ENCODE data around the gene TAS2R38. TPM values are rescaled to one million over a fixed set of nuclear protein-coding genes. Genes with fewer than 3 reads are reported as not detected.
"Not testable (repeated sequence)": the region's sequence is repeated elsewhere in the genome, so short reads cannot be mapped to it uniquely, and the experiment has no call there.

Gene TAS2R38
- total RNA-seq (2014; rRNA removed; shearing (Covaris generic); ENCODE audit: low replicate concordance): not detected in 2 replicates

DNA sequence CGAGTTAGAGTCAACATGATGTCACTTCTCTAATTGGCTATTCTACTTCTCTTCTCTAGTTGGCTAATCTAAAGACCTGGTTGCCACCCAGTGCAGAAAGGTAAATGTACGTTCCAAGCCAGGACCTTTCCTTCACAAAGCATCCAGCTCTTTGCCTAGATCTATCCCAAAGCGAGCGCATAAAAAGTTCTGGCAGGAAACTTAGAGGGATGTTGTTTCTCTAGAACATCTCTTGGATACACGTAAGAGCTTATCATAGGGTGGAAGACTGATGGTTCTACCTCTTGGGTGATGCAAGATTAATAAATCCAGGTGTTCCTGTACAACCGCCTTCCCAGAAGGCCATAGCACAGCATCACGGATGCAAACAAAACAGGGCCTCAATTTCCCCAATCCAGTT lies at the start of gene TAS2R38:
Gene TAS2R38 (minus strand): TSS at position 101 of the 400 bp plus-strand sequence. CDS start 84 bp downstream, at position 17.
- DNase-seq: no peak
- Histone ChIP-seq H3K27me3 (no peaks in the 10 kb centered on the region), H3K36me3 (no peaks in the 10 kb centered on the region), H3K9me3 (no peaks in the 10 kb centered on the region), H3K4me3 (no peak within 1 kb of the TSS)

DNA sequence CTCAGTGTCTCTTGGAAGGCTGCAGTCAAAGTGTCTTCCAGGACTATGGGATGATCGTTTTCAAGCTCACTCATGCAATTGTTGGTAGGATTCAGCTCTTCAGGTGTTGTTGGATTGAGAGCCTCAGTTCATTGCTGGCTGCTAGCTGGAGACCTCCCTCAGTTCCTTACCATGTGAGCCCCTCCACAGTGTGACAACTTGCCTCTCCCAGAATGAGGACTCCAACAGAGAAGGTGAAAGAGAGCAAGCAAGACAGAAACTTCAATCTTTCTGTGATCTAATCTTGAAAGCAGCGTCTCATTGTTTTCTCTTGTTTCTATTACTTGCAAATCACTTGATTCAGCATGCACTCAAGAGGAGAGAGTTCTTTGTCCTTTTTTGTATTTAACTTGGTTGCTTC lies 44.6 kb upstream of the TAS2R38 start:
- H3K36me3 ChIP-seq: no peaks in the 10 kb centered on the region
- no peak overlapping the region for H3K4me3 ChIP-seq
- no peaks in the 10 kb centered on the region for H3K9me3 ChIP-seq
- no peaks in the 10 kb centered on the region for H3K27me3 ChIP-seq
- DNase-seq: no peak

DNA sequence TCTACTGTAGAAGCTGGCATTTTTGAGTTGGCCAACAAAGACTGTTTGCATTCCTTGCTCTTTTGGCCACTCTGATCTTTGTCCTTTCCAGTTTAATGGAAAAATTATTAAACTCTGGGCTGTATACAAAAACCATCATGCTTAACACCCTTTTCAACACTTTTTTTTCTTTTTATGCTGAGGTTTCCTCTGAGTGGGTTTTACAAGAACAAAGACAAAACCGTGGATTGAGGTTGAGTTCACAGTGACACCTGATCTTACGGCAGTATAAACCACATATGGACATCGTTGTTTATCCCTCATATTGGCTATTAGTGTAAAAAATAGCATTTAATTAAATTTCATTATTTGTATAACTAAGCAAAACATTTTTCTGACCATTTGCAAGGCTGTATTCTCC lies 43.9 kb upstream of the TAS2R38 start:
- no peaks in the 10 kb centered on the region for H3K9me3 ChIP-seq
- no peak for DNase-seq
- no peaks in the 10 kb centered on the region for H3K36me3 ChIP-seq
- no peak overlapping the region for H3K4me3 ChIP-seq
- H3K27me3 ChIP-seq: no peaks in the 10 kb centered on the region

DNA sequence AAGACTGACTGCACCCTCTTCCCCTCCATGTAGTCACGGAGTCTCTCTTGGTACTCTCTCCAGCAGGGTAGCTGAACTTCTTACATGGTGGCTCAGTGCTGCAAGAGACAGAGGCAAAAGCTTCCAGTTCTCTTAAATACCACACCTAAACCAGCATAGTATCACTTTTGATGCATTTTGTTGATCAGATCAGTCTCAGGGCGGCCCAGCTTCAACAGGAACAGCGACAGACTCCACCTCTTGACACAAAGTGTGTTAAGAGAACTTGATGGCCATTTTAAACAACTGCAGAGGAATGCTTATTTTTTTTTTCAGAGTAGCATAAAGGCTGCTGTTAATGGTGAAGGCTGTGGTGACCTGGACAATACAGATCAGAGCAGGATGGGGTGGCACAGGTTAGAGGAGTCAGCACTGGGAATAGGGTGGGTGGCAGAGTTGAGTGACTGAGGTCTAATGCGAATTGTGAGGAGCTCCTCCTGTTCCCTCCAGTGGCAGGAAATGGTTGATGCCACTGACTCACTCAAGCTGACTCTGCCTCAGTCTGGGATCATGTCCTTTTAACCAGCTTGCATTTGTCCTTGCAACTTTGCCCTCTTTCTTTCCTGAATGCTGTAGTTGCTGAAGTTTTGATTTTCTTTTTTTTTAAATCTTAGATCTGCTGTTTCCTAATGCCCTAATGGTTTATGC lies 39.4 kb upstream of the TAS2R38 start:
- DNase-seq: peak; percentile 10
- H3K27me3 ChIP-seq: no peaks in the 10 kb centered on the region

DNA sequence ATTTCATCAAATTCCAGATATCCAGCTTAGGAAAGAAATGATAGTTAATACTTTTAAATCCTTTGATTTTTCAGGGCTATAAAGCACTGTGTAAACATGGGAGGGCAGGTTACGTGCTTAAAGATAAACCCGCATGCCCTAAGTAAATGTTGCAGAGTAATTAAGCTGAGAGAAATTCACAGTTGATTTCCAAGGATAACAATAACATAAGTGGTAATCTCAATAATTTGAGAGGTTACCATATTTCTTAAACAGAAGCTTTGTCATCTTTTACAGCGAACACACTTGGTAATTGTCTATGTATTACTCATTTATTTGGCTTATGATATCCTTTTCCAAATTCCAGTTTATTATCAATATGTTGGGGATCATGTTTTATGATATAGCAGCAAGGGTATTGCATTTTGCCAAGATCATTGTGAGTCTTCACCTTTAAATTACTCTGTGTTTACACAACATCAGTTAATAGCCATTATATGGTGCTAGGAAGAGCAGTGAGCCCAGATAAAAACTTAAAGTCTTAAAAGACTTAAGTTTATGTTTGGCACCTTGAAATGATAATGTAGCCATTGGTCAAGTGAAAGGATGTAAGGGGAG lies 37.5 kb upstream of the TAS2R38 start:
- H3K36me3 ChIP-seq: no peaks in the 10 kb centered on the region
- H3K4me3 ChIP-seq: no peak overlapping the region
- H3K27me3 ChIP-seq: no peaks in the 10 kb centered on the region
- no peaks in the 10 kb centered on the region for H3K9me3 ChIP-seq
- DNase-seq: no peak

More for the DNA sequence above, 39.4 kb upstream of the TAS2R38 start:
- H3K9me3 ChIP-seq: no peaks in the 10 kb centered on the region
- H3K36me3 ChIP-seq: no peaks in the 10 kb centered on the region
- no peak overlapping the region for H3K4me3 ChIP-seq

DNA sequence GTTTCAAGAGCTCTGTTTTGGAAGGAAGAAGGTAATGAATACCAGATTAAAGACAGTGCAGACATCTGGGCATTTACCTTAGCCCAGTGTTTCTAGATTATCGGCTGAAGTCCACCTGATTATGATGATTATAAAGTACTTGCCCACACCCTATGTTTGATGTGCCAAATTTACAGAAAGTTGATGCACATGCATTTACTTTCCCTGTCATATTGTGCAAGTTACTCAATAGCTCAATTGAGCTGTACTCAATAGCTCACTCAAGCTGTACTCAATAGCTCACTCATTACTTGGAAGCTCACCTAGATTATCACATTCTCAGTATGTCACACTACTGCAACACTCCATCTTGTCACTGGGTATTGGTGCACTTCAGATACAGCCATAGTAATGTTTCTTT lies 35.6 kb upstream of the TAS2R38 start:
- H3K27me3 ChIP-seq: no peaks in the 10 kb centered on the region
- H3K9me3 ChIP-seq: no peaks in the 10 kb centered on the region
- no peak for DNase-seq
- no peaks in the 10 kb centered on the region for H3K36me3 ChIP-seq
- H3K4me3 ChIP-seq: no peak overlapping the region

DNA sequence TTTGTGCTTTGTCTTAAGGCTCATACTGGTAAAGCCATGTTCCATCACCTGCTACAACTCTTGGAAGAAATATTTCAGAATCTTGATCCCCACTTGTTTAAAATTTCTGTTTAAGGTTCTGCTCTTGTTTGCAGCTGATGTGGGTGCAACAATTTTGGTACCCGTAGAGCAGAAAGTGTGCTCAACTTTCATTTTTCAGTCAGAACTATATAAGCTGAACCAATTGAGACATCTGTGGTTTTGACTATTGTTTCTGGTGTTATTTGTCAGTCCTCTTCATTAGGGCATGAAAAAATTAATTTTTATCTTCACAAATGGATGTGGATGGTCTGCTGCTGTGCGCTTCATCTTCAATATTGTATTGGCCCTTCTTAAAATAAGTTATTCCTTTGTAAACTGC lies 33.0 kb upstream of the TAS2R38 start:
- Histone ChIP-seq H3K4me3 (no peak overlapping the region), H3K27me3 (no peaks in the 10 kb centered on the region), H3K9me3 (no peaks in the 10 kb centered on the region), H3K36me3 (no peaks in the 10 kb centered on the region)
- DNase-seq: no peak

DNA sequence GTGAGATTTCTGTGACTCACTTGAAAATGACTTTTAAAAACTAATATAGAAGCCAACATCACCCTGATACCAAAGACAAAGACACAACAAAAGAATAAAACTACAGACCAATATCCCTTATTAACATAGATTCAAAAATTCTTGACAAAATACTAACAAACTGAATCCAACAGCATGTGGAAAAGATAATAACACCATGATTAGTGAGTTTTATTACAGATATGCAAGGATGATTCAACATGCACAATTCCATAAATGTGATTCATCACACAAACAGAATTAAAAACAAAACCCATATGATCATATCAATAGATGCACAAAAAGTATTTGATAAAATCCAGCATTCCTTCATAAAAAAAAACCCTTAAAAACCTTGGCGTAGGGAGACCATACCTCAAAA lies 28.6 kb upstream of the TAS2R38 start:
- H3K36me3 ChIP-seq: no peaks in the 10 kb centered on the region
- no peaks in the 10 kb centered on the region for H3K27me3 ChIP-seq
- no peak overlapping the region for H3K4me3 ChIP-seq
- no peaks in the 10 kb centered on the region for H3K9me3 ChIP-seq
- no peak for DNase-seq

DNA sequence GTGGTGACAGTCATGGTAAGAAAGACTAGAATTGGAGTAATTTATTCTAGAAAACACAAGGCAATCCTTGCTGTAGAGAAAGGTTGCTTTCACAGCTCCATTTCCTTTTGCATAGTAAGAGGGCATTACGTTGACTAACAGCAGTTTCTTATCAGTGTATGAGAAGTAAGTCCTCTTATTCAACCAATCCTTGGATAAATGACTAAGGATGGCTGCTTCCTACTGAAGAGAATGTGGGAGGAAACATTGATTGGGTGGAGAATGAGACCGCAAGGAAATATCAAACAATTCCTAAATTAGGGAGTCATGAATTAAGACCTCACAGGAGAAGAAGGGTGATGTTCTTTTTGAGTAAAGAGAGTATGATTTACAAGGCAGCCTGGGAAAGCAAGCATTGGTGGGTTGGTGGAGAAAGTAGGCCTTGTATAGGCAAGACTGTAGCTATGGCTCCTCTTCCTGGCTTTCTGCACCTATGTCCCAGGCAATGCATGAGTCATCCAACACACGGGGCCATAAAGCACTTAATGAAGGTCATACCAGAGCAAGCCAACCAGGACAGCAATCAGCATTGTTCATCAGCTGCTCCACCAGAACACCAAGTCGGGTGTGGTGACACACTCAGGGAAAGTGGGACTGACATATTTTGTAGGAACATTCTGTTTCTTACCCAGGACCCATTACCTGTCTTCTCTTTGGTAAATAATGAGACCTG lies 27.7 kb upstream of the TAS2R38 start:
- Histone ChIP-seq H3K27me3 (no peaks in the 10 kb centered on the region), H3K4me3 (no peak overlapping the region), H3K9me3 (no peaks in the 10 kb centered on the region), H3K36me3 (no peaks in the 10 kb centered on the region)
- DNase-seq: peak; percentile 3

DNA sequence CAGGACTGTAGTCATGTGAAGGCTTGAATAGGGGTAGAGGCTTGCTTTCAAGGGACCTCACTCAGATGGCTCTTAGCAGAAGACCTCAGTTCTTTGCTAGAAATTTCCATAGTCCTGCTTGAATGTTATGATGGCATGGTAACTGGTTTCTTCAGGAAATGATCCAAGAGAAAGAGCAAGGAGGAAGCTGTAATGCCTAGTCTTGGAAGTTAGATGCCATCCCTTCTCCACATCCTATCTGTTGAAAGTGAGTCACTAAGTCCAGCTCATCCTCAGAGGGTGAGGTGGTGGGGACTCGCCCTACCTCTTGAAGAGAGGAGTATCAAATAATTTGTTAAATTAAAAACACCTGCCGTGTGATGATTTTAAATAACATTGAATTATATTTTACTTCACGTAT lies 26.7 kb upstream of the TAS2R38 start:
- H3K9me3 ChIP-seq: no peaks in the 10 kb centered on the region
- no peak for DNase-seq
- no peak overlapping the region for H3K4me3 ChIP-seq
- no peaks in the 10 kb centered on the region for H3K27me3 ChIP-seq
- H3K36me3 ChIP-seq: no peaks in the 10 kb centered on the region

DNA sequence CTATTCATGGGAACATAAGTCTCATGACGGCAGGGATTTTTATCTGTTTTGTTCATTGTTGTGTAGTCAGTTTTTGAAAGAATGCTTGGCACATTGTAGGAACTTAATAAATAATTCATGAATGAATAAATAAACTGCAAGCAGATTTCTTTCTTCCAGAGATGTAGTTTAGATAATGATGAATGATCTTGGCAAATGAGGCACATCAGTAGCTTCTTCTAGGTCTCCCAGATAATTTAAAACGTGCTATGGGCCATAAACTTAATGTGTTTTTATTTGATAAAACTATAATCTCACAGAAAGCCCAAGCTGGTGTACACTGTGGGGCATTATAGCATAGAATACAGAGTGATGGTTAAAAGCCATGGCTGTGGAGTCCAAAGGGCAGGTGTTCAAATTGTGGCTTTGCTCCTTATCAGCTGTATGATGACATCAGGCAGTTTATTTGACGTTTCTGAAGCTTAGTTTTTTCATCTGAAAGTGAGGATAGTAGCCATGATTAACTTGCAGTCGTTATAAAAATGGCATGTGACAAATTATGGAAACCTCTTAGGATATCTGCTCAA lies 25.6 kb upstream of the TAS2R38 start:
- no peaks in the 10 kb centered on the region for H3K36me3 ChIP-seq
- no peaks in the 10 kb centered on the region for H3K9me3 ChIP-seq
- no peaks in the 10 kb centered on the region for H3K27me3 ChIP-seq
- H3K4me3 ChIP-seq: no peak overlapping the region
- DNase-seq: no peak

DNA sequence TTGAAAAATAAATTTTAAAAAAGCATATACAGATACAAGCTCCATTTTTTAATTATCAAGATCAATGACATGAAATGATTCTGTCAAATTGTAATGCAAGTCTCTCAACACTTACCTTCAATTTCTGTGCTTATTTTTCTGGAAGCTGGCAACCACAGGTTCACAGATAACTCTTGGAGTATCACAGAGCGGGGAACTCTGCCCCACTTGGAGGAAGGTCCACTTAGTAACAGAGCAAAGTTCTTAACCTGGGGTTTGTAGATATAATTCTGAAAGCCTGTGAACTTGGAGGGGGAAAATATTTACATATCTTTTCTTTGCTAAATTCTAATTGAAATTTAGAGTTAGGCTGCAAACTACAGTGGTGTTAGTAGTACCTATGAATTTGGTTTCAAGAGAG lies 19.8 kb upstream of the TAS2R38 start:
- Histone ChIP-seq H3K9me3 (no peaks in the 10 kb centered on the region), H3K27me3 (no peaks in the 10 kb centered on the region), H3K4me3 (no peak overlapping the region), H3K36me3 (no peaks in the 10 kb centered on the region)
- DNase-seq: no peak

DNA sequence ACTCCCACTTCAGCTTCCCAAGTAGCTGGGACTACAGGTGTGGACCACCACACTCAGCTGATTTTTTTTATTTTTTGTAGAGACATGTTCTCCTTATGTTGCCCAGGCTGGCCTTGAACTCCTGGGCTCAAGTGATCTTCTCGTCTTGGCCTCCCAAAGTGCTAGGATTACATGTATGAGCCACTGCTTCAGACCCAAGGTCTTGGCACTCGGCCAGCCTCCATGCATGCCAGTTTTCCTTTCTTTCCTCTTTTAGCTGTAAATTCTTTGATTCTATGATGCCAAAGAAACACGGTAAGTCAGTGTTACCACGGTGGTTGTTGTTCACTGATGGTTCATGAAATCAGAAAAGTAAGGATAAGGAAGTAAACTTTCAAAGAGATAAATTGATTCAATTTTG lies 19.1 kb upstream of the TAS2R38 start:
- no peaks in the 10 kb centered on the region for H3K27me3 ChIP-seq
- DNase-seq: no peak
- H3K36me3 ChIP-seq: no peaks in the 10 kb centered on the region
- H3K9me3 ChIP-seq: no peaks in the 10 kb centered on the region
- no peak overlapping the region for H3K4me3 ChIP-seq

DNA sequence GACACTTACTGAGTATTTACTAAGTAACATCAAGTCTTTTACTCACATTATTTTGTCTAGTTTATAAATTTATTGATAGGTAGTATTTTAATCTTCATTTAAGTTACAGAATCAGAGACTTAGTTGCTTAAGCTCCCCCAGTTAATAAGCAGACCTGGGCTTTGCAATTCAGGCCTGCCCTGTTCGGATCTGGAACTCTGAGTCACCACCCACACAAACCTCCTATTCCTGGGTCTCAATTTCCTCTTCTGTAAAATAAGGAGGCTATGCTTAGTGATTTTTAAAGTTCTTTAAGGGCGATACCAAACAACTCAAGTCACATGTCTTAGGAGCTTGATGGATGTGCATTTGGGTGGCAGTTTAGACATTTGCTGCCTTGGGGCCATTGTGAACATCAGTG lies 18.6 kb upstream of the TAS2R38 start:
- no peak overlapping the region for H3K4me3 ChIP-seq
- no peak for DNase-seq
- H3K36me3 ChIP-seq: no peaks in the 10 kb centered on the region
- no peaks in the 10 kb centered on the region for H3K27me3 ChIP-seq
- no peaks in the 10 kb centered on the region for H3K9me3 ChIP-seq

DNA sequence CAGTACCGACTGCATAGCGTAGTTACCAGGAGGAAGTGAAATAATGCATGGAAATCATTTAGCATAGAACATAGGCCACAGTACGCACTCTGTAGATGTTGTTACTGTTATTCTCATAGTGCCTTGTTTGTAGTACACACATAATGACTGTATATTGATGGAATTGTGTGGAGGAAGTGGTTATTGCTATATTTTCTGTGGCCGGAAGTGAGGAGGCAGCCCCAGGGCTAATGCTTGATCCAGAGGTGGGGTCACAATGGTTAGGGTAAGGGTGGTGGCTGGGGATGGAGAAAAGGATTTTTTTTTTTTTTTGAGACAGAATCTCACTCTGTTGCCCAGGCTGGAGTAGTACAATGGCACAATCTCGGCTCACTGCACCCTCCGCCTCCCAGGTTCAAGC lies 17.6 kb upstream of the TAS2R38 start:
- Histone ChIP-seq H3K4me3 (no peak overlapping the region), H3K27me3 (no peaks in the 10 kb centered on the region), H3K9me3 (no peaks in the 10 kb centered on the region), H3K36me3 (no peaks in the 10 kb centered on the region)
- no peak for DNase-seq

DNA sequence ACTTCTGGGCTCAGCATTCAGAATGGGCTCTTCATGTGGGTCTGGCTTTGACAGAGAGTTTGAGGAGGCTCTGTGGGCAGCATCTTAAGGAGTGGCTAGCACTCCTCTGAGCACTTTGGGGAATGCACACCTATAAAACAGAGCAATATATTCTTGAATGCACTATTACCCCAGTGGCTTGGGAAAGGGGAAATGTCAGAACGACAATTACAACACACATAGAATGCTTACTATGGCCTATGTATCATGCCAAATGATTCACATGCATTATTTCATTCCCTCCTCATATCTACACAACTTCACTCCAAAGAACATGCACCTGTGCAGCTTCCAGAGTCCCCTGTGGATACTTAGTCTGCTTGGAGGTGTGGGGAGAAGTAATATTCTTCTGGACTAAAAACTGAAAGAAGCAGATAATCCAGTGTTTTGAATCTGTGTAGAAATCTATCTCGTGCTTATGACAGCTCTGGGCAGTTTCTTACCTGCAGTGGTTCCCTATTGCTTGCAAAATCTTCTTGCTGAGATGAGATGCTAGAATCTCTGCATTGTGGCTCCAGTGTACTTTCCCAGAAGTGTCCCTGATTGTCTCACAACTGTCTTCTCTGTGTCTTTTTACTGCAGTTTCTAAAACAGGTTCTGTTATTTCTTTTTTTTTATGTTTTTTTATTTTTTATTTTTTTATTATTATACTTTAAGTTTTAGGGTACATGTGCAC lies 16.6 kb upstream of the TAS2R38 start:
- Histone ChIP-seq H3K27me3 (no peaks in the 10 kb centered on the region), H3K4me3 (no peak overlapping the region), H3K9me3 (no peaks in the 10 kb centered on the region), H3K36me3 (no peaks in the 10 kb centered on the region)
- no peak for DNase-seq

DNA sequence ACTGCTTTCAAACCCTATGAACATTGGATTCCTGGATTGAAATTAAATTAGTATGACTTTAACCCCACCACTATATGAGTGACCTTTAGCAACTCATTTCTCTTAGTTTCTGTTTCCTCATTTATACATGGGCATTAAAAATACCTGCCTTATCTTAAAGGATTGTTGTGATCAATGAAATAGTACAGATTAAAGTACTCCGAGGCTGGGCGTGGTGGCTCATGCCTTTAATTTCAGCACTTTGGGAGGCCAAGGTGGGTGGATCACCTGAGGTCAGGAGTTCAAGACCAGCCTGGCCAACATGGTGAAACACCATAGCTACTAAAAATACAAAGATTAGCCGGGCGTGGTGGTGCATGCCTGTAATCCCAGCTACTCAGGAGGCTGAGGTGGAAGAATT lies 14.2 kb upstream of the TAS2R38 start:
- H3K36me3 ChIP-seq, H3K4me3 ChIP-seq, H3K27me3 ChIP-seq, DNase-seq, H3K9me3 ChIP-seq: not testable (repeated sequence)

Measured in MG63 (cell line).